NCI-H446 (cell line): ENCODE measurements around the gene CFL2.
"Not testable (repeated sequence)": the region's sequence is repeated elsewhere in the genome, so short reads cannot be mapped to it uniquely, and the experiment has no call there.

Experiments
- DNase-seq, 2 experiments: peaks; one replicate each; lab custom pipeline; 2025; lab: John Stamatoyannopoulos, UW

Gene CFL2

GRCh38 chr14:34714320-34715126, at the start of gene CFL2:
Gene CFL2, minus strand, starts transcription at chr14:34714593. Its CDS starts 53 bp downstream, at chr14:34714540.
- peak; percentile 44 to 88 for DNase-seq

GRCh38 chr14:34755215-34755614, 40.8 kb upstream of the CFL2 start:
- no peak for DNase-seq

- DNase-seq, result no peak
Observed at GRCh38 chr14:34754687-34755086, 40.3 kb upstream of the CFL2 start.

GRCh38 chr14:34750670-34751069, 36.3 kb upstream of the CFL2 start:
- no peak for DNase-seq

- DNase-seq, result no peak
Observed at GRCh38 chr14:34750233-34750632, 35.8 kb upstream of the CFL2 start.

GRCh38 chr14:34749408-34749807, 35.0 kb upstream of the CFL2 start:
- no peak for DNase-seq

GRCh38 chr14:34742270-34743115, 28.1 kb upstream of the CFL2 start:
- DNase-seq, result no peak

GRCh38 chr14:34741840-34742239, 27.4 kb upstream of the CFL2 start:
- DNase-seq, result no peak

- DNase-seq, result not testable (repeated sequence)
Observed at GRCh38 chr14:34740139-34740538, 25.7 kb upstream of the CFL2 start.

- not testable (repeated sequence) for DNase-seq
Observed at GRCh38 chr14:34737079-34737478, 22.7 kb upstream of the CFL2 start.

GRCh38 chr14:34733245-34733644, 18.9 kb upstream of the CFL2 start:
- DNase-seq, result no peak

GRCh38 chr14:34732802-34733201, 18.4 kb upstream of the CFL2 start:
- DNase-seq, result no peak

GRCh38 chr14:34723867-34724266, 9.5 kb upstream of the CFL2 start:
- no peak for DNase-seq

- DNase-seq, result peak; percentile 45 to 81
Observed at GRCh38 chr14:34722723-34723545, 8.5 kb upstream of the CFL2 start.

- DNase-seq, result no peak
Observed at GRCh38 chr14:34721129-34721528, 6.7 kb upstream of the CFL2 start.

GRCh38 chr14:34718750-34719304, 4.4 kb upstream of the CFL2 start:
- DNase-seq, result no peak

GRCh38 chr14:34715127-34715863, 902 bp upstream of the CFL2 start:
- no peak for DNase-seq

- DNase-seq, result no peak
Observed at GRCh38 chr14:34713681-34714319, 593 bp downstream of the CFL2 start.

- no peak for DNase-seq
Observed at GRCh38 chr14:34713122-34713680, 1.2 kb downstream of the CFL2 start.
